GM19452 (cell line): ENCODE results near the gene DNAH10.
"Not testable (repeated sequence)": the region's sequence is repeated elsewhere in the genome, so short reads cannot be mapped to it uniquely, and the experiment has no call there.

Source experiments
- ATAC-seq: cut with Tn5 transposase; IDR thresholded peaks from one replicate; pipeline ENCODE4 v1.9.1; 2021; ENCODE audit not compliant: unreplicated experiment

DNAH10 gene

GRCh38 chr12:123905319-123905925 is 143.3 kb downstream of the DNAH10 start:
- ATAC-seq = no peak

GRCh38 chr12:123906711-123907420 is 144.8 kb downstream of the DNAH10 start:
- no peak for ATAC-seq

DNA sequence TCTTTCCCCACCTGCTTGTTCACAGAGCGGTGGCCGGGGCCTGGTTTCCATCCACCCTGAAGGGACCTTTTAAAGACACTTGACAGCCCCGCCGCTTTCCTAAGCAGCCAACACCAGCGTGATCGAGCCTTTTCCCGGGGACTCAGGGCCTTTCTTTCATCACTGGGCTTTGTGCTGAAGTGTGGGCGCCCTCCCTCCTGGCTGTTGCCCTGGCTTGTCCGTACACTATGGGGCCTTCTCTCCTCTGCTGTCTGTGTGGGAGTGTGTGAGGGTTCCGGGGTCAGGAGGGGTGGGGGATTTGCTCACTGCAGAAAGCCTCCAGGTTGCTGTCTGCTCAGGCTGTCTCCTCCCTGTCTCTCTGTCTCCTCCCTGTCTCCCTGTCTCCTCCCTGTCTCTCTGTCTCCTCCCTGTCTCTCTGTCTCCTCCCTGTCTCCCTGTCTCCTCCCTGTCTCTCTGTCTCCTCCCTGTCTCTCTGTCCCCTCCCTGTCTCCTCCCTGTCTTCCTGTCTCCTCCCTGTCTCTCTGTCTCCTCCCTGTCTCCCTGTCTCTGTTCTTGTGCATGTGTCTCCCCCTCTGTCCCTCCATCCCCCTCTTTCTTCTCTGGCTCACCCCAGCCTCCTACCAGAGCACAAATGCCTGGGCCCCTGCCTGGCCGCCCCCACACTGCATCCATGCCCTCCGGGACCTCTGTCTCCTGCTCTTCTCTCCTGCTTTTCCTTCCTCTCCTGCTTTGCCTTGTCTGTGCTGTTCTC is 145.8 kb downstream of the DNAH10 start:
- no peak for ATAC-seq

- ATAC-seq = no peak
These were observed 147.0 kb downstream of the DNAH10 start for GRCh38 chr12:123908884-123909725.

DNA sequence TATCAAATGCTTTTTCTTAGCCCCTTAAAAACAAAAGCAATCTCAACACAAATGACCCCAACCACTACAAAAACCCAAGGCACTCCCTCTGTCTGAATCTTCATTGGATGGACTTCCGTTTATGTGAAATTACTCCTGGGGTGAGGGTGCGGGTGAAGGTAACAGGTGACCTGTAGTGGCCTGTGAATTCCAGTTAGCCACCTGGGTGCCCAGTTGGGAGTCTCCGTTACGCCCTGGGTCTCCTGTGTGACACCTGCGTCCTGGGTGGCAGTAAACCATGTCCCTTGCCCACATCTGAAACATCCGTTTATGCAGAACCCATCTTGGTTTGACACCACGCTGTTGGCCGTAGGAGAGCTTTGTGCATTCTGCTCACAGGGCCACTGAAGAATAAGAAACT is 148.0 kb downstream of the DNAH10 start:
- ATAC-seq = no peak

- ATAC-seq = no peak
These were observed 148.7 kb downstream of the DNAH10 start for GRCh38 chr12:123910761-123911193.

- not testable (repeated sequence) for ATAC-seq
These were observed 149.7 kb downstream of the DNAH10 start for GRCh38 chr12:123911672-123912409.

- ATAC-seq = no peak
These were observed 150.6 kb downstream of the DNAH10 start for GRCh38 chr12:123912415-123913380.

GRCh38 chr12:123914726-123915333 is 152.7 kb downstream of the DNAH10 start:
- no peak for ATAC-seq

- no peak for ATAC-seq
These were observed 154.6 kb downstream of the DNAH10 start for GRCh38 chr12:123916729-123917128.

DNA sequence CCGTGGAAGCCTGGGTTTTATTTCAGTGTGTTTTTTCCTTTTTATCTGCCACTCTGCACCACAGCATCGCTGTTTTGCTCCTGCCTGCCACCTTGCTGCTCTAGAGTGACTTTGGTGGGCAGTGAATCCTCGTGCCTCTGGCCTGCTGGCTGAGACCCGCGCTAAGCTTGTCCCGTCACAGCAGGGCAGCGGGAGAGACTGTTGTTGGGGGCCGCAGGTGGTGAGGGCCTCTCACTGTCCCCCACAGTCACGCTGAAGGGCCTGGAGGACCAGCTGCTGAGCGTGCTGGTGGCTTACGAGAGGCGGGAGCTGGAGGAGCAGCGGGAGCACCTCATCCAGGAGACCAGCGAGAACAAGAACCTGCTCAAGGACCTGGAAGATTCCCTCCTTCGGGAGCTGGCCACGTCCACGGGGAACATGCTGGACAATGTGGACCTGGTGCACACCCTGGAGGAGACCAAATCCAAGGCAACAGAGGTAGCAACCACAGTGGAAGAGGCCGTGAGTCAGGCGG is 155.3 kb downstream of the DNAH10 start:
- ATAC-seq = no peak

- ATAC-seq = no peak
These were observed 157.9 kb downstream of the DNAH10 start for GRCh38 chr12:123919980-123920360.

GRCh38 chr12:123923038-123923437 is 160.9 kb downstream of the DNAH10 start:
- ATAC-seq = no peak

DNA sequence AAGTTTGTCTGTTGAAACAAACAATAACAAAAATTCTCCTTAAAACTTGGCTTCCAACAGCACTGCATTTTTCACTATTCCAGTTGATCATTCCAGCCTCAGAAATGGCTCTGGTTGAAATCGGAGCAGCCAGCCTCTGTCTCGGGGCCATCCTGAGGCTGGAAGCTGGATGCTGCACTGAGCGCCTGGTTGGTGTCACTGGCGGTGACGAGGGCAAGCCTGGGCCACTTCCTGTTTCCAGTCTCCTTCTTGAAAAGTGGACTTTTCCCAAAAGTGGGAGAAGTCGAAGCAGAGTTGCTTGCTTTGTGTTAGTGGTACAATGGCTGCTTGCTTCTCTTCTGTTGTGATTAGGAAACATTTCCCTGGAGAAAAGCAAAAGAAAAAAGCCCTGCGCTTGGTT is 161.8 kb downstream of the DNAH10 start:
- ATAC-seq = no peak

DNA sequence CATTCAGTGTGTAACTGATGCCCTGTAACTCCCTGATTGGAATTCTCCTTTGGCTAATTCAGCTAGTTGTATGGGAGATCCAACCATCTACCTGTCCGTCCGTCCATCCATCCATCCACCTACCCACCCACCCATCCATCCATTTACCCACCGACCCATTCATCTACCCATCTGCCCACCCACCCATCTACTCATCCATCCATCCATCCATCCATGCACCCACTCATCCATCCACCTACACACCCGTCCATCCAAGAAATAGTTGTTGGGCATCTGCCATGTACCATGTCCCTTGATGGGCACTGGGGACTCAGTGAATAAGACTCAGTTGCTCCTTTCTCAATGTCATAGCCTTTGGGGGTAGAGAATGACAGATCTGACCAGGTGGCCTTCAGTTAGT is 162.4 kb downstream of the DNAH10 start:
- no peak for ATAC-seq

DNA sequence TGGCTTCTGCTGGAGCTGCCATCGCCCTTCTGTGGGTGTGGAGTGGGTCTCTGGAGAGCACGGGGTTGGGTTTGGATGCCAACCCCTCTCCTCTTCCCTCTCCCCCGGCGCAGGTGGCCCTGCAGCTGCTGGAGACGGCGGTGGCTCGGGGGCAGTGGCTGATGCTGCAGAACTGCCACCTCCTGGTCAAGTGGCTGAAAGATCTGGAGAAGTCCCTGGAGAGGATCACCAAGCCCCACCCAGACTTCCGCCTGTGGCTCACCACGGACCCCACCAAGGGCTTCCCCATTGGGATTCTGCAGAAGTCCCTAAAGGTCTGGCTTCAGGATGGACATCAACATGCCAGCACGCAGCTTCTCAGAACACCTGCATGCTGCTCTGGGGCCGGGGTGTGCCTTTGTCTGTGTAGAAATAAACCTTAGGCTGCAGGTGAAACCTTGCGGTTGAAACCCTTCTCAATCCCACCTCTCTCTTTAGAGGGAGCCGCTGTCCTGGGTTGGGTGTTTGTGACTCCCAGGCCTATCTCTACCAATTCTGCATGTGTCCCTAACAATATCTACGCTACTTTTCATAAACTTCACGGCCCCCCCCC is 166.3 kb downstream of the DNAH10 start:
- no peak for ATAC-seq

- ATAC-seq = no peak
These were observed 166.8 kb downstream of the DNAH10 start for GRCh38 chr12:123928897-123929296.

DNA sequence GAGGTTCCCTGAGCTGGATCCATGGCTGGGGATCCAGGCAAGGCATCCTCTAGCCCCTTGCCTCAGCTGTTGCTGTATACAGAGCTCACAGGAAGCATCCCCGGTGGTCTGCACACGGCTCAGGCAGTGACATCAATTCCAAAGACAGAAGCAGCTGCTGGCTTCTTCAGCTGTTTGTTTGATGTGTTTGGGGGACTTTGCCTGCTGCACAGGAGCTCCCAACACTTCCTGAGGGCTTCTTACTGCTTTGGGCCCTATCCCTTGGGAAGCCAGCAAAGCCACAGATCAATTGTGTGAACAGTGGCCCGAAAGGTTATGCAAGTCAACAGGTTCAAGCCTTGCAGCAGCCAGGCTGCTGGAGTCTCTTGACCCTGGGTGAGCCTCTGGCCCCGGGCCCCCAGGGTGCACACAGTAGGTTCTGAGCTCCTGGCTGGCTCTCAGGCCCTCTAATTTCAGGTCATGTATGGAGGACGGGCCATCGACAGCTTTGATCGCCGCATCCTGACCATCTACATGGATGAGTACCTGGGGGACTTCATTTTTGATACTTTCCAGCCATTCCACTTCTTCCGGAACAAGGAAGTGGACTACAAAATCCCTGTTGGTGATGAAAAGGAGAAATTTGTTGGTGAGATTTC is 168.0 kb downstream of the DNAH10 start:
- ATAC-seq = no peak
